ENCODE data around the gene APEH. TPM values are rescaled to one million over a fixed set of nuclear protein-coding genes. Genes with fewer than 3 reads are reported as not detected.

The APEH gene
- total and polyA plus RNA-seq, 4 donors = 65.1 to 94.1 (median 87.5) TPM

DNA sequence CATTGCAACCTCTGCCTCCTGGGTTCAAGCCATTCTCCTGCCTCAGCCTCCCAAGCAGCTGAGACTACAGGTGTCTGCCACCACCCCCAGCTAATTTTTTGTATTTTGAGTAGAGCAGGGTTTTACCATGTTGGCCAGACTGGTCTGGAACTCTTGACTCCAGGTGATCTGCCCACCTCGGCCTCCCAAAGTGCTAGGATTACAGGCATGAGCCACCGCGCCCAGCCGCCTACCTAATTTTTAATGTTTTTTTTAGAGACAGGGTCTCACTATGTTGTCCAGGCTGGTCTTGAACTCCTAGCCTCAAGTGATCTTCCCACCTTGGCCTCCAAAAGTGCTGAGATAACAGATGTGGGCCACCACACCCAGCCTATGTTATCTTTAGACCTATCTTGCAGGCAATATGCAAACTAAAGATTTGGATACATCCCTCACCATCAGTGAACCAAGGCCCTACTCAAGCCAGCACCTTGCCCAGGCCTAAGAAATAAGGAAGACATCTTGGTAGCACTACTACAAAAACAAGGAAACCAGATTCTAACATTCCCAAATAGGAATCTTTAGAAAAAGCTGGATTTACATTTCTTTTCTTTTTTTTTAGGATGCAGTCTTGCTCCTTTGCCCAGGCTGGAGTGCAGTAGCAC, 55.9 kb downstream of the APEH start:
- no peak overlapping the region for H3K4me3 ChIP-seq (ENCODE audit: low read depth in 1 of 3, low read length in 3 of 3)
- TF ChIP-seq, protein P1, sequence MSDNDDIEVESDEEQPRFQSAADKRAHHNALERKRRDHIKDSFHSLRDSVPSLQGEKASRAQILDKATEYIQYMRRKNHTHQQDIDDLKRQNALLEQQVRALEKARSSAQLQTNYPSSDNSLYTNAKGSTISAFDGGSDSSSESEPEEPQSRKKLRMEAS (IDR thresholded peaks at IDR 0.05) = no peak
- TF ChIP-seq HNF4G (IDR thresholded peaks at IDR 0.05) = no peak
- TF ChIP-seq RXRA (IDR thresholded peaks at IDR 0.05) = no peak
- no peak for TF ChIP-seq SP1 (IDR thresholded peaks at IDR 0.05)
- no peak for TF ChIP-seq YY1 (IDR thresholded peaks at IDR 0.05)
- TF ChIP-seq FOXA1 (IDR thresholded peaks at IDR 0.05) = no peak
- no peak for TF ChIP-seq TAF1 (conservative IDR thresholded peaks at IDR 0.05)
- TF ChIP-seq, protein P2, sequence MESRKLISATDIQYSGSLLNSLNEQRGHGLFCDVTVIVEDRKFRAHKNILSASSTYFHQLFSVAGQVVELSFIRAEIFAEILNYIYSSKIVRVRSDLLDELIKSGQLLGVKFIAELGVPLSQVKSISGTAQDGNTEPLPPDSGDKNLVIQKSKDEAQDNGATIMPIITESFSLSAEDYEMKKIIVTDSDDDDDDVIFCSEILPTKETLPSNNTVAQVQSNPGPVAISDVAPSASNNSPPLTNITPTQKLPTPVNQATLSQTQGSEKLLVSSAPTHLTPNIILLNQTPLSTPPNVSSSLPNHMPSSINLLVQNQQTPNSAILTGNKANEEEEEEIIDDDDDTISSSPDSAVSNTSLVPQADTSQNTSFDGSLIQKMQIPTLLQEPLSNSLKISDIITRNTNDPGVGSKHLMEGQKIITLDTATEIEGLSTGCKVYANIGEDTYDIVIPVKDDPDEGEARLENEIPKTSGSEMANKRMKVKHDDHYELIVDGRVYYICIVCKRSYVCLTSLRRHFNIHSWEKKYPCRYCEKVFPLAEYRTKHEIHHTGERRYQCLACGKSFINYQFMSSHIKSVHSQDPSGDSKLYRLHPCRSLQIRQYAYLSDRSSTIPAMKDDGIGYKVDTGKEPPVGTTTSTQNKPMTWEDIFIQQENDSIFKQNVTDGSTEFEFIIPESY (IDR thresholded peaks at IDR 0.05) = no peak
- TF ChIP-seq EGR1 (IDR thresholded peaks at IDR 0.05; ENCODE audit: low read depth in 2 of 2) = no peak
- no peak for TF ChIP-seq REST (IDR thresholded peaks at IDR 0.05)
- TF ChIP-seq GABPA (IDR thresholded peaks at IDR 0.05 in 1 of 2, conservative IDR thresholded peaks at IDR 0.05 in 1 of 2) = no peak
- no peak for TF ChIP-seq NR2F2 (IDR thresholded peaks at IDR 0.05)
- TF ChIP-seq JUND (IDR thresholded peaks at IDR 0.05) = no peak
- no peak for TF ChIP-seq CTCF (IDR thresholded peaks at IDR 0.05; ENCODE audit: low read depth, low read length, missing input control)
- TF ChIP-seq FOXA2 (IDR thresholded peaks at IDR 0.05) = no peak
- no peak for TF ChIP-seq RAD21 (IDR thresholded peaks at IDR 0.05)
- TF ChIP-seq HNF4A (conservative IDR thresholded peaks at IDR 0.05) = no peak
- no peak for TF ChIP-seq ATF3 (IDR thresholded peaks at IDR 0.05)
- no peak for DNase-seq (ENCODE audit: low spot score)
- H3K9ac ChIP-seq (ENCODE audit: low read depth in 1 of 2, low read length in 2 of 2) = no peak overlapping the region
- H3K4me1 ChIP-seq (ENCODE audit: control insufficient read depth in 4 of 4, insufficient read depth in 4 of 4, low read length in 3 of 4) = peaks cover 2 to 17% (median 12%) of the 10 kb centered on the region in 4 donors
- no peak overlapping the region for H3K27ac ChIP-seq (ENCODE audit: low read depth in 1 of 2, low read length in 2 of 2)
- 98% methylated on average over 4 of the region's 4 CpGs for WGBS
- no peaks in the 10 kb centered on the region for H3K27me3 ChIP-seq (ENCODE audit: control insufficient read depth in 4 of 4, insufficient read depth in 4 of 4, low read length in 3 of 4)
- no peaks in the 10 kb centered on the region for H3K9me3 ChIP-seq (ENCODE audit: control insufficient read depth in 4 of 4, low read length in 3 of 4)
- peaks cover 5 to 37% (median 16%) of the 10 kb centered on the region in 4 donors for H3K36me3 ChIP-seq (ENCODE audit: control insufficient read depth in 4 of 4, insufficient read depth in 3 of 4, low read depth in 1 of 4, low read length in 3 of 4)

Data from liver (tissue), 9 donors.